Osteocyte (in vitro differentiated cells): ENCODE measurements around the gene FOLR3. TPM values are rescaled to one million over a fixed set of nuclear protein-coding genes. Genes with fewer than 3 reads are reported as not detected.

ENCODE experiments used
- DNase-seq: peaks from one replicate; pipeline ENCODE4 v3.0.0; 2021; ENCODE audit warnings: mixed read lengths; ENCODE audit not compliant: unreplicated experiment; ENCODE audit errors: extremely low spot score
- H3K27ac Mint-ChIP-seq: one replicate; pipeline ENCODE4 v1.8.0; 2021; ENCODE audit warnings: mild to moderate bottlenecking, mixed read lengths; ENCODE audit not compliant: unreplicated experiment
- H3K27me3 Mint-ChIP-seq: one replicate; pipeline ENCODE4 v1.8.0; 2021; ENCODE audit warnings: mixed read lengths; ENCODE audit not compliant: unreplicated experiment
- H3K36me3 Mint-ChIP-seq: one replicate; pipeline ENCODE4 v1.8.0; 2021; ENCODE audit warnings: mixed read lengths; ENCODE audit not compliant: unreplicated experiment
- H3K4me1 Mint-ChIP-seq: one replicate; pipeline ENCODE4 v1.8.0; 2021; ENCODE audit warnings: mixed read lengths; ENCODE audit not compliant: unreplicated experiment
- H3K4me3 Mint-ChIP-seq: one replicate; pipeline ENCODE4 v1.8.0; 2021; ENCODE audit warnings: mild to moderate bottlenecking, moderate library complexity, mixed read lengths; ENCODE audit not compliant: unreplicated experiment
- H3K9me3 Mint-ChIP-seq: one replicate; pipeline ENCODE4 v1.8.0; 2021; ENCODE audit warnings: mixed read lengths; ENCODE audit not compliant: unreplicated experiment
- total RNA-seq: library from RNA; stranded (reverse); gene quantifications from 2 replicates; pipeline ENCODE4 v1.2.1, GENCODE V29; 2021
- TF ChIP-seq, protein P1 (sequence below): fragments of 200-600 bp; sonication (generic); IDR thresholded peaks from 2 replicates; pipeline ENCODE4 v1.5.0; 2021; ENCODE audit warnings: antibody characterized with exemption, mild to moderate bottlenecking, moderate library complexity

The FOLR3 gene
- total RNA-seq, 1 donor from 2014 or later: not detected

DNA sequence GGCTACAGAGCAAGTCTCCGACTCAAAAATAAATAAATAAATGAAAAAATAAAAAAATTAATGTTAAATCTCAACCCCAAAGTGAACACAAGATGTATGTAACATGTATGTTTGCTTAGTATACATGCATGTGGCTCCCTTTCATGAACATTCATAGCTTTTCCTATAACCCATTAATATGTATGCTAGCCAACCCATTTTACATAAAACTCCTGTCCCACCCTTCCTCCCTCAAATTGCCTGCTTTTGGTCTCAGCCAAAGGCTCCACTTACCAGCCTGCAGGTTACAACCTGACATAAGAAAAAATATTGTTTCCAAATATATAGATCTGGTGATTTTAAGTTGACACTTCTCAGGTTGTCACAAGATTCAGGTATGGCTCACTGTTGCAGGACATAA is 52.7 kb downstream of the FOLR3 start:
- TF ChIP-seq, protein P1, sequence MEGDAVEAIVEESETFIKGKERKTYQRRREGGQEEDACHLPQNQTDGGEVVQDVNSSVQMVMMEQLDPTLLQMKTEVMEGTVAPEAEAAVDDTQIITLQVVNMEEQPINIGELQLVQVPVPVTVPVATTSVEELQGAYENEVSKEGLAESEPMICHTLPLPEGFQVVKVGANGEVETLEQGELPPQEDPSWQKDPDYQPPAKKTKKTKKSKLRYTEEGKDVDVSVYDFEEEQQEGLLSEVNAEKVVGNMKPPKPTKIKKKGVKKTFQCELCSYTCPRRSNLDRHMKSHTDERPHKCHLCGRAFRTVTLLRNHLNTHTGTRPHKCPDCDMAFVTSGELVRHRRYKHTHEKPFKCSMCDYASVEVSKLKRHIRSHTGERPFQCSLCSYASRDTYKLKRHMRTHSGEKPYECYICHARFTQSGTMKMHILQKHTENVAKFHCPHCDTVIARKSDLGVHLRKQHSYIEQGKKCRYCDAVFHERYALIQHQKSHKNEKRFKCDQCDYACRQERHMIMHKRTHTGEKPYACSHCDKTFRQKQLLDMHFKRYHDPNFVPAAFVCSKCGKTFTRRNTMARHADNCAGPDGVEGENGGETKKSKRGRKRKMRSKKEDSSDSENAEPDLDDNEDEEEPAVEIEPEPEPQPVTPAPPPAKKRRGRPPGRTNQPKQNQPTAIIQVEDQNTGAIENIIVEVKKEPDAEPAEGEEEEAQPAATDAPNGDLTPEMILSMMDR: no peak
- no peak for DNase-seq
- no peaks in the 10 kb centered on the region for H3K36me3 Mint-ChIP-seq
- H3K9me3 Mint-ChIP-seq: no peaks in the 10 kb centered on the region
- H3K27ac Mint-ChIP-seq: no peak overlapping the region
- no peak overlapping the region for H3K4me3 Mint-ChIP-seq
- peaks cover 1% of the 10 kb centered on the region for H3K4me1 Mint-ChIP-seq
- H3K27me3 Mint-ChIP-seq: peaks cover 4% of the 10 kb centered on the region

Other genes starting within 250 kb of the FOLR3 start
- 9.4 and 11.8 TPM in 2 replicates for gene XNDC1N, start 207.1 kb upstream of the FOLR3 start, total RNA-seq
- 44.9 and 46.7 TPM in 2 replicates for gene RNF121, start 206.7 kb upstream of the FOLR3 start, total RNA-seq
- gene IL18BP, start 136.8 kb upstream of the FOLR3 start, total RNA-seq: 8.8 and 9.6 TPM in 2 replicates
- 238 and 247 TPM in 2 replicates for gene NUMA1, start 55.2 kb upstream of the FOLR3 start, total RNA-seq
- gene LRRC51, start 54.9 kb upstream of the FOLR3 start, total RNA-seq: 9.1 and 10.9 TPM in 2 replicates
- gene LAMTOR1, start 32.4 kb upstream of the FOLR3 start, total RNA-seq: 95.4 and 96.8 TPM in 2 replicates
- not detected in 2 replicates for gene TOMT, start 29.8 kb upstream of the FOLR3 start, total RNA-seq
- 32.1 and 32.3 TPM in 2 replicates for gene ANAPC15, start 23.0 kb upstream of the FOLR3 start, total RNA-seq
- not detected in 2 replicates for gene FOLR1, start 56.4 kb downstream of the FOLR3 start, total RNA-seq
- not detected in 2 replicates for gene FOLR2, start 81.1 kb downstream of the FOLR3 start, total RNA-seq
- gene INPPL1, start 89.0 kb downstream of the FOLR3 start, total RNA-seq: 259 and 289 TPM in 2 replicates
- not detected in 2 replicates for gene PHOX2A, start 108.5 kb downstream of the FOLR3 start, total RNA-seq